Right atrium auricular region (tissue), 2 donors: Measurements from ENCODE around the gene POLG2. TPM values are rescaled to one million over a fixed set of nuclear protein-coding genes. Genes with fewer than 3 reads are reported as not detected.

ENCODE experiments used
- DNase-seq: peaks from one replicate; pipeline ENCODE4 v3.0.0-alpha.2; 2019; ENCODE audit warnings: low spot score
- H3K27ac ChIP-seq, 2 donors: fragments of 200-600 bp; sonication (generic); 1 replicate in 1 of 2; 2 replicates in 1 of 2; pipeline ENCODE4 v1.5.1; 2016 to 2019
- H3K27me3 ChIP-seq, 2 donors: fragments of 200-600 bp; sonication (generic); one replicate each; pipeline versions ENCODE4 v1.5.1 to v1.6.0; 2017 to 2019
- H3K36me3 ChIP-seq: fragments of 200-600 bp; sonication (generic); one replicate; pipeline ENCODE4 v1.5.1; 2016
- H3K4me1 ChIP-seq, 2 donors: fragments of 200-600 bp; sonication (generic); one replicate each; pipeline versions ENCODE4 v1.5.1 to v1.6.0; 2017 to 2019
- H3K4me3 ChIP-seq, 2 donors: fragments of 200-600 bp; sonication (generic); 1 replicate in 1 of 2; 2 replicates in 1 of 2; pipeline ENCODE4 v1.5.1; 2017 to 2019; ENCODE audit warnings: mild to moderate bottlenecking in 1 of 2, moderate library complexity in 1 of 2
- H3K9me3 ChIP-seq, 2 donors: fragments of 200-600 bp; sonication (generic); one replicate each; pipeline ENCODE4 v1.5.1; 2019
- total RNA-seq, 2 donors: library from RNA; depleted of rRNA; stranded (reverse); fragments of >200 nt; gene quantifications; one replicate each; pipeline ENCODE4 v1.1.0, GENCODE V29; 2016
- TF ChIP-seq, protein P1 (sequence below), 2 donors: fragments of 200-600 bp; sonication (generic); IDR thresholded peaks; one replicate each; pipeline ENCODE4 v1.5.1; 2019; ENCODE audit warnings: antibody characterized with exemption in 2 of 2

The POLG2 gene
- total RNA-seq, 2 donors from 2014 or later: 2.7 to 3.3 TPM

- Histone ChIP-seq H3K4me3 (no peak overlapping the region), H3K27me3 (no peaks in the 10 kb centered on the region), H3K4me1 (peaks cover 0 to 26% of the 10 kb centered on the region in 2 donors), H3K27ac (no peak overlapping the region), H3K9me3 (no peaks in the 10 kb centered on the region), H3K36me3 (peaks cover 18% of the 10 kb centered on the region)
- TF ChIP-seq, protein P1, sequence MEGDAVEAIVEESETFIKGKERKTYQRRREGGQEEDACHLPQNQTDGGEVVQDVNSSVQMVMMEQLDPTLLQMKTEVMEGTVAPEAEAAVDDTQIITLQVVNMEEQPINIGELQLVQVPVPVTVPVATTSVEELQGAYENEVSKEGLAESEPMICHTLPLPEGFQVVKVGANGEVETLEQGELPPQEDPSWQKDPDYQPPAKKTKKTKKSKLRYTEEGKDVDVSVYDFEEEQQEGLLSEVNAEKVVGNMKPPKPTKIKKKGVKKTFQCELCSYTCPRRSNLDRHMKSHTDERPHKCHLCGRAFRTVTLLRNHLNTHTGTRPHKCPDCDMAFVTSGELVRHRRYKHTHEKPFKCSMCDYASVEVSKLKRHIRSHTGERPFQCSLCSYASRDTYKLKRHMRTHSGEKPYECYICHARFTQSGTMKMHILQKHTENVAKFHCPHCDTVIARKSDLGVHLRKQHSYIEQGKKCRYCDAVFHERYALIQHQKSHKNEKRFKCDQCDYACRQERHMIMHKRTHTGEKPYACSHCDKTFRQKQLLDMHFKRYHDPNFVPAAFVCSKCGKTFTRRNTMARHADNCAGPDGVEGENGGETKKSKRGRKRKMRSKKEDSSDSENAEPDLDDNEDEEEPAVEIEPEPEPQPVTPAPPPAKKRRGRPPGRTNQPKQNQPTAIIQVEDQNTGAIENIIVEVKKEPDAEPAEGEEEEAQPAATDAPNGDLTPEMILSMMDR (IDR thresholded peaks at IDR 0.05): no peak
- DNase-seq: no peak
These were observed 4.9 kb downstream of the POLG2 start for GRCh38 chr17:64491994-64492393.

DNA sequence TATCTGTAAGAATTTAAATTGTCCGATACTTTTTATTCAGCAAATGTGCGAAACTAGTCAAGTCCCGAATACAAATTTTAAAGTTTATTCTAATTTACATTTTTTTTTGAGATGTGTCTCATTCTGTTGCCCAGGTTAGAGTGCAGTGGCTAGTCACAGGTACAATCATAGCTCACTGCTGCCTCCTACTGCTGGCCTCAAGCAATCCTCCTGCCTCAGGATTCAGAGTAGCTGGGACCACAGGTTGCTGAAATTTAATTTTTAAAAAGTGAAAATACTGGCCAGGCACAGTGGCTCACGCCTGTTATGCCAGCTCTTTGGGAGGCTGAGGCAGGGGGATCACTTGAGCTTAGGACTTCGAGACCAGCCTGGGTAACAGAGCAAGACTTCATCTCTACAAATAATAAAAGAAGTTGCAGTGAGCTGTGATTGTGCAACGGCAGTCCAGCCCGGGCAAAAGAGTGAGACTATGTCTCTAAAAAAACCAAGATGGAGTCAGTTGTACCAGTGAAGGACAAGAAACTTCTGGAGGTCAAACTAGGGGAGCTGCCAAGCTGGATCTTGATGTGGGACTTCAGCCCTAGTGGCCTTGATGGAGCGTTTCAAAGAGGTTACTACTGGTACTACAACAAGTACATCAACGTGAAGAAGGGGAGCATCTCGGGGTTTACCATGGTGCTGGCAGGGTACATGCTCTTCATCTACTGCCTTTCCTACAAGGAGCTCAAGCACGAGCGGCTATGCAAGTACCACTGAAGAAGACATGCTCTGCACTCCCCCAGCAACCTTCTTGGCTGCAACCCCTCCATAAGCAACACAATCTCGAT is 5.6 kb downstream of the POLG2 start:
- no peak for DNase-seq
- H3K36me3 ChIP-seq: peaks cover 18% of the 10 kb centered on the region
- TF ChIP-seq, protein P1 (IDR thresholded peaks at IDR 0.05): peak; percentile 50 to 62

GRCh38 chr17:64488301-64488700 is 8.6 kb downstream of the POLG2 start:
- Histone ChIP-seq H3K4me1 (no peaks in the 10 kb centered on the region), H3K36me3 (peaks cover 32% of the 10 kb centered on the region), H3K27ac (no peak overlapping the region), H3K27me3 (no peaks in the 10 kb centered on the region), H3K9me3 (no peaks in the 10 kb centered on the region), H3K4me3 (no peak overlapping the region)
- DNase-seq: no peak
- TF ChIP-seq, protein P1 (IDR thresholded peaks at IDR 0.05): no peak

More for the DNA sequence above, 5.6 kb downstream of the POLG2 start:
- H3K4me3 ChIP-seq: no peak overlapping the region
- H3K27me3 ChIP-seq: no peaks in the 10 kb centered on the region
- H3K4me1 ChIP-seq: peaks cover 0 to 24% of the 10 kb centered on the region in 2 donors
- no peaks in the 10 kb centered on the region for H3K9me3 ChIP-seq
- H3K27ac ChIP-seq: no peak overlapping the region

DNA sequence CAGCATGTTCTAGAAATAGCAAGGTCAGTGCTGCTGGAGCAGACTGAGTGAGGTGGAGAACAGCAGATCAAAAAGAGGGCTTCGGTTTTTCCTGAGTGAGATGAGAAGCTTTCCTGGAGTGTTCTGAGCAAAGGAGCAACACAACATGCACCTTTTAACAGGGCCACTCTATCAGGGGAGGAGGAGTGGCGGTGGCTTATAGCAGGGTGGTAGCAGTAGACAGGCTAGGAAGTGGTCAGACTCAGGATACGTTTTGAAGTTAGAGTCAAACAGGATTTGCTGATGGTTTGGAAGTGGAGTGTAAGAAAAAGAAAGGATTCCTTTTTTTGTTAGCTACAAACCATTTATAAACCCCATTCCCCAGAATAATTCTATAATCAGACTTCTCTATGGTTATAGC is 12.5 kb downstream of the POLG2 start:
- TF ChIP-seq, protein P1 (IDR thresholded peaks at IDR 0.05): no peak
- DNase-seq: no peak
- Histone ChIP-seq H3K27me3 (no peaks in the 10 kb centered on the region), H3K9me3 (no peaks in the 10 kb centered on the region), H3K36me3 (peaks cover 35% of the 10 kb centered on the region), H3K4me1 (no peaks in the 10 kb centered on the region), H3K27ac (no peak overlapping the region), H3K4me3 (no peak overlapping the region)

- H3K4me1 ChIP-seq: no peaks in the 10 kb centered on the region
- TF ChIP-seq, protein P1 (IDR thresholded peaks at IDR 0.05): no peak
- no peaks in the 10 kb centered on the region for H3K9me3 ChIP-seq
- H3K4me3 ChIP-seq: no peak overlapping the region
- H3K27me3 ChIP-seq: no peaks in the 10 kb centered on the region
- DNase-seq: no peak
- peaks cover 35% of the 10 kb centered on the region for H3K36me3 ChIP-seq
- H3K27ac ChIP-seq: no peak overlapping the region
These were observed 15.9 kb downstream of the POLG2 start for GRCh38 chr17:64480951-64481350.
